ENCODE results near the gene DHRS7C.
A peak's percentile ranks its signal among the peaks of the same experiment; 100 is the strongest.

The DHRS7C gene, protein sequence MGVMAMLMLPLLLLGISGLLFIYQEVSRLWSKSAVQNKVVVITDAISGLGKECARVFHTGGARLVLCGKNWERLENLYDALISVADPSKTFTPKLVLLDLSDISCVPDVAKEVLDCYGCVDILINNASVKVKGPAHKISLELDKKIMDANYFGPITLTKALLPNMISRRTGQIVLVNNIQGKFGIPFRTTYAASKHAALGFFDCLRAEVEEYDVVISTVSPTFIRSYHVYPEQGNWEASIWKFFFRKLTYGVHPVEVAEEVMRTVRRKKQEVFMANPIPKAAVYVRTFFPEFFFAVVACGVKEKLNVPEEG

DNA sequence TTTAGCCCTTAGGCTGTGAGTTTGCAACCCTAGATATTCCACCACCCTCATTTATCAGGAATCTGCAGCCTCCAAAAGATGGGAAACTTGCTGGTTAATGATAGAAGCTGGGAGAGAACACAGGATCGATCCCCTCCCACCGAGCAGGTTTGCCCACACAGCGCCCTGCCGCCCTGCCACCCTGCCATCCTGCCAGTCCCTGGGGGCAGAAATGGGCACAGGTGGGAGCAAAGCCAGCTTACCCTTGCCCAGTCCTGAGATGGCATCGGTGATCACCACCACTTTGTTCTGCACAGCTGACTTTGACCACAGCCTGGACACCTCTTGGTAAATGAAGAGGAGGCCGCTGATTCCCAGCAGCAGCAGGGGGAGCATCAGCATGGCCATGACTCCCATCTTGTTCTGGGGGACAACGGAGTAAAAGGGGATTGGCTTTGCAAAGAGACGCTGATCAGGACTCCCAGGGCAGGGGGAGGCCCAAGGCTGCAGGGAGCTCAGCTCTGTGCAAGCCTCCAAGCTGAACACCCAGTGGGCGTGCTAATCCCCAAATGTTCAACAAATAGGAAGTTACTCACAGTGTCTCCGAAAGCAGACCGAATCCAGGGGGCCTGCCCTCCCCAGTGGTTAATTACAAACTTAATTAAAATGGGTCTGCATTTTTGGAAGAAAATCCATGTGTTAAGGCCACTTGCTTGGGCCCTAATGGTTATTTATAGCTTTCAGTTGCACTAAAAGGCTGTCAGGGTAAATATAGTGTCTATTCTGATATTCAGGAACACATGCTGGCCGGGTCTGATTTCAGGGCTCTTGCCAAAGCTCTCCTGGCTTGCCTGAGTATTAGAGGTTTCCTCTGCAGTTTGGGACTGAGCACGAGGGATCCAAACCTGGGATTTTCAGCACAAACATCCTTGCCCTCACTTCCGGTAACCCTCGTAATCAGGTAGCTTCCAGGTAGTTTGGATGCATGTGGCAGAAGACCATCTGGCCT, at the start of gene DHRS7C:
Gene DHRS7C (minus strand): TSS at position 704 of the 988 bp plus-strand sequence. CDS start 308 bp downstream, at position 396.
- no peaks in the 10 kb centered on the region for H3K9me3 ChIP-seq (ENCODE audit: control insufficient read depth in 5 of 5, low read length in 5 of 5)
- no peak within 1 kb of the TSS for H3K27ac ChIP-seq (ENCODE audit: low read depth, low read length)
- no peak within 1 kb of the TSS for H3K4me3 ChIP-seq (ENCODE audit: low read depth in 1 of 5, low read length in 5 of 5)
- no peaks in the 10 kb centered on the region for H3K36me3 ChIP-seq (ENCODE audit: control insufficient read depth in 5 of 5, insufficient read depth in 5 of 5, low read length in 5 of 5)
- H3K9ac ChIP-seq (ENCODE audit: low read length in 5 of 5), result no peak within 1 kb of the TSS
- H3K27me3 ChIP-seq (ENCODE audit: control insufficient read depth in 5 of 5, insufficient read depth in 4 of 5, low read length in 5 of 5), result no peaks in the 10 kb centered on the region
- H3K4me1 ChIP-seq (ENCODE audit: control insufficient read depth in 5 of 5, insufficient read depth in 5 of 5, low read length in 5 of 5), result peaks cover 0 to 7% (median 4%) of the 10 kb centered on the region in 5 donors

DNA sequence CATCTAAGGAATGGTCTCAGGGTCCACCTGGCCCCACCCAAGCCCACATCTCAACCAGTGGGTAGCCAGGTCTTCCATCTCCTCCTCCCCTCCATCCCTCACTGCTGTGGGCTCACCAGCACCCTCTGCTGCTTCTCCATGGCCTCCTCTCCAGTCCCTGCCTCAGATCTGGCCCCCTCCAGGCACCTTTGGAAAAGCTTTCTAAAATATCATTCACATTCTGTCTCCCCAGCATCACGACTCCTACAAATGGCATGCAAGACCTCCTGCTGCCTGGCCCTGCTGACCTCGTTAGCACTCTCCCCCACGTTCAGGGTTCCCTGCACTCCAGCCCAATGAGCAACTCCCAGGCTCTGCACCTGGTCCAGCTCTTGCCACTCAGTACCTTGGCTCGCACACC, 48.0 kb upstream of the DHRS7C start:
- no peak overlapping the region for H3K27ac ChIP-seq (ENCODE audit: low read depth, low read length)
- no peak overlapping the region for H3K9ac ChIP-seq (ENCODE audit: low read length in 5 of 5)
- no peak overlapping the region for H3K4me3 ChIP-seq (ENCODE audit: low read depth in 1 of 5, low read length in 5 of 5)
- peaks cover 11 to 63% (median 51%) of the 10 kb centered on the region in 5 donors for H3K4me1 ChIP-seq (ENCODE audit: control insufficient read depth in 5 of 5, insufficient read depth in 5 of 5, low read length in 5 of 5)
- no peaks in the 10 kb centered on the region for H3K36me3 ChIP-seq (ENCODE audit: control insufficient read depth in 5 of 5, insufficient read depth in 5 of 5, low read length in 5 of 5)
- no peaks in the 10 kb centered on the region for H3K9me3 ChIP-seq (ENCODE audit: control insufficient read depth in 5 of 5, low read length in 5 of 5)
- peaks cover 0 to 2% (median 0%) of the 10 kb centered on the region in 5 donors for H3K27me3 ChIP-seq (ENCODE audit: control insufficient read depth in 5 of 5, insufficient read depth in 4 of 5, low read length in 5 of 5)

DNA sequence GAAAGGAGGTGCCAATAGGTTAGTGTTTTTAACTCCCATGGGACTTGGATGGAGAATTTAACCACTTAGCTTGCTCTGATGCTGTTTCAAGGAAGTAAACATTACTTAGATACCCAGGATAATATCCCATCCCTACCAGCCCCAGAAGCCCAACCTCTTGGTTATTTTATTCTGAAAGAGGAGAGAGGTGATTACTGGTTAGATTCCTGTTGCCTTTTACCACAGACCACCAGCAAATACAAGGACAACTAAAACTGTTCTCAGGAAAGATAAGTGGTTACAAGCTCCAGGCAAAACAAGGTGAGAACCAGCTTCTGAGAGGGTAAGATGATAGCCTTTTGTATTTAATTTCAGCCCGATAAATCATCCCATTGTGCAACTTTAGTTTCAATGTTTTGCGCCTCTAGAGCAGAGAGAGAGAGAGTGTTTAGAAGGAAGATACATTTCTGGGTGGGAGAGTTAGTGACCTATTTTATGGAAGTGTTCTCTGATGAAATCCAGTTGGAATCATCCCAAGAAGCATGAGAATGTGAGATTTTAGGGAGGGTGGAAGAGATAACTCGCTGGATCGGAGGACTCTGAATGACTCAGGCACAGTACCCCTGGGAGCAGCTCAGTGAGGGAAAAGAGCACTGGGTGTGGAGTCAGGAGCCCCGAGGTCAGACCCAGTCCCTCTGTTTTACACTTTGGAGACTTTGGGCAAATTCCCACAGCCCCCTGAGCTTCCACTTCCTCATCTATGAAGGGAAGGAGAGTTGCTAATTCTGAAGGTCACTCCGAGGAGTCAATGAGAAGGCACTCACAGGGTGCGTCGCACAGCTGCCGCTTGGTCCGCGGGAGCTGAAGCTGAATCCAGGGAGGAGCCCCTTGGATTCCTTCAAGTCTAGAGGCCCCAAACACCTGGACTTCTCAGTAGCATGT, 46.4 kb upstream of the DHRS7C start:
- Histone ChIP-seq H3K27ac (ENCODE audit: low read depth, low read length) (peak overlapping the region; percentile 79), H3K36me3 (ENCODE audit: control insufficient read depth in 5 of 5, insufficient read depth in 5 of 5, low read length in 5 of 5) (no peaks in the 10 kb centered on the region), H3K27me3 (ENCODE audit: control insufficient read depth in 5 of 5, insufficient read depth in 4 of 5, low read length in 5 of 5) (peaks cover 0 to 2% (median 0%) of the 10 kb centered on the region in 5 donors), H3K9ac (ENCODE audit: low read length in 5 of 5) (peak overlapping the region in 4 of 5 donors; percentile 14 to 78 (median 38)), H3K4me1 (ENCODE audit: control insufficient read depth in 5 of 5, insufficient read depth in 5 of 5, low read length in 5 of 5) (peaks cover 10 to 52% (median 44%) of the 10 kb centered on the region in 5 donors), H3K9me3 (ENCODE audit: control insufficient read depth in 5 of 5, low read length in 5 of 5) (peaks cover 0 to 5% (median 0%) of the 10 kb centered on the region in 5 donors), H3K4me3 (ENCODE audit: low read depth in 1 of 5, low read length in 5 of 5) (peak overlapping the region in 2 of 5 donors; percentile 37 to 45)

DNA sequence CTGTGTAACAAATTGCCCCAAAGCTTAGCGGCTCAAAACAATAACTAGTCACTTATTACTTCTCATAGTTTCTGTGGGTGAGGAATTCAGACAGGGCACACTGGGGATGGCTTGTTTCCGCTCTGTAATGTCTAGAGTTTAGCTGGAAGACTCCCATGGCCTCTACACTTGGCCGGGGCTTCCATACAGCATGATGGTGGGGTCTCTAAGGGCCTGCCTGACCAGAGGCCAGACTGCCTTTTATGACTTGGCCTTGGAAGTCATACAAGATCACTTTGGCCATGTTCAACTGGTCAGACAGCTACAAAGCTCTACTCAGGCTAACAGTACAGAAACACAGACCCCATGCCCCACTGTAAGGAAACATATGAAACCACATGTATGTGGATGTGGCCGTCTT, 42.5 kb upstream of the DHRS7C start:
- peaks cover 8 to 34% (median 28%) of the 10 kb centered on the region in 5 donors for H3K4me1 ChIP-seq (ENCODE audit: control insufficient read depth in 5 of 5, insufficient read depth in 5 of 5, low read length in 5 of 5)

DNA sequence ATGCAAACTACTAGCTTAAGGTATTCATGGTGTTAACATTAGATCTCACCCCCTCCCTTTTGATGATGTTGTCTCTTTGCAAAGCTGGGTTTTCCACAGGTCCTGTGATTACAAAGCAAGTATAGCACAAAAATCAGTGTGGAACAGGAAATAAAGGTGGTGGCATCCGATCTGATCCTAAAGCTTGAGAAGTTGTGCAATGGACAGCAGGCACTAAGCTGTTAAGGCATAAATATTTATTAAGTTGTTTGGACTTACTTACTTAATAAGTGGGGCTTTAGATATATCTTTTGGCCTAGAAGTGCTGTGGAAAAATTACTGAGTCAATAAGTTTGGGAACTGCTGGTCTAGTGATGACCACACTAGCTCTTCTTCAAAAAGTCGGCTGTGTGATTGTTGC, 39.3 kb upstream of the DHRS7C start:
- H3K4me1 ChIP-seq (ENCODE audit: control insufficient read depth in 5 of 5, insufficient read depth in 5 of 5, low read length in 5 of 5), result peaks cover 0 to 20% (median 11%) of the 10 kb centered on the region in 5 donors
- H3K27ac ChIP-seq (ENCODE audit: low read depth, low read length), result no peak overlapping the region

More for the DNA sequence above, 42.5 kb upstream of the DHRS7C start:
- no peak overlapping the region for H3K9ac ChIP-seq (ENCODE audit: low read length in 5 of 5)
- no peak overlapping the region for H3K27ac ChIP-seq (ENCODE audit: low read depth, low read length)
- H3K36me3 ChIP-seq (ENCODE audit: control insufficient read depth in 5 of 5, insufficient read depth in 5 of 5, low read length in 5 of 5), result no peaks in the 10 kb centered on the region
- peaks cover 0 to 2% (median 0%) of the 10 kb centered on the region in 5 donors for H3K27me3 ChIP-seq (ENCODE audit: control insufficient read depth in 5 of 5, insufficient read depth in 4 of 5, low read length in 5 of 5)
- H3K9me3 ChIP-seq (ENCODE audit: control insufficient read depth in 5 of 5, low read length in 5 of 5), result peaks cover 0 to 5% (median 0%) of the 10 kb centered on the region in 5 donors
- peak overlapping the region in 1 of 5 donors; percentile 5 for H3K4me3 ChIP-seq (ENCODE audit: low read depth in 1 of 5, low read length in 5 of 5)

DNA sequence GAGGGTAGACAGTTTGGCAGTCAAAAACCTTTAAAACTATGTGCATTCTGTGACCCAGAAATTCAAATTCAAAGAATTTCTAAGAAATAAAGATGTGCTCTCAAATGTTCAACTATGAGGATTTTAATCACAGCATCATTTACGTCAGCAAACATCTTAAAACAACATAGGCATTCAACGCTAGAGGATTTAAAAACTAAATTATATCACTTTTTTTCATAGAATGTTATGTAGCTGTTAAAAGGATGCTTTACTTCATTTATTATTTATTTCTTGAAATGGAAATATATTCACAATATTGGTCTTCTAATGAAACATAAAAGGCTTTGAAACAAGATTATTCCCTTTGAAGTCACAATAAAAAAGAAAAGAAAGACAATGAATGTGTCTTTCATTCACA, 38.0 kb upstream of the DHRS7C start:
- H3K4me1 ChIP-seq (ENCODE audit: control insufficient read depth in 5 of 5, insufficient read depth in 5 of 5, low read length in 5 of 5), result peaks cover 0 to 15% (median 9%) of the 10 kb centered on the region in 5 donors
- no peak overlapping the region for H3K9ac ChIP-seq (ENCODE audit: low read length in 5 of 5)
- peaks cover 0 to 4% (median 0%) of the 10 kb centered on the region in 5 donors for H3K27me3 ChIP-seq (ENCODE audit: control insufficient read depth in 5 of 5, insufficient read depth in 4 of 5, low read length in 5 of 5)
- H3K9me3 ChIP-seq (ENCODE audit: control insufficient read depth in 5 of 5, low read length in 5 of 5), result peaks cover 0 to 5% (median 0%) of the 10 kb centered on the region in 5 donors
- no peaks in the 10 kb centered on the region for H3K36me3 ChIP-seq (ENCODE audit: control insufficient read depth in 5 of 5, insufficient read depth in 5 of 5, low read length in 5 of 5)
- H3K27ac ChIP-seq (ENCODE audit: low read depth, low read length), result no peak overlapping the region
- H3K4me3 ChIP-seq (ENCODE audit: low read depth in 1 of 5, low read length in 5 of 5), result no peak overlapping the region

More for the DNA sequence above, 39.3 kb upstream of the DHRS7C start:
- H3K36me3 ChIP-seq (ENCODE audit: control insufficient read depth in 5 of 5, insufficient read depth in 5 of 5, low read length in 5 of 5), result no peaks in the 10 kb centered on the region
- H3K9me3 ChIP-seq (ENCODE audit: control insufficient read depth in 5 of 5, low read length in 5 of 5), result peaks cover 0 to 5% (median 0%) of the 10 kb centered on the region in 5 donors
- no peaks in the 10 kb centered on the region for H3K27me3 ChIP-seq (ENCODE audit: control insufficient read depth in 5 of 5, insufficient read depth in 4 of 5, low read length in 5 of 5)
- H3K4me3 ChIP-seq (ENCODE audit: low read depth in 1 of 5, low read length in 5 of 5), result no peak overlapping the region
- H3K9ac ChIP-seq (ENCODE audit: low read length in 5 of 5), result no peak overlapping the region

DNA sequence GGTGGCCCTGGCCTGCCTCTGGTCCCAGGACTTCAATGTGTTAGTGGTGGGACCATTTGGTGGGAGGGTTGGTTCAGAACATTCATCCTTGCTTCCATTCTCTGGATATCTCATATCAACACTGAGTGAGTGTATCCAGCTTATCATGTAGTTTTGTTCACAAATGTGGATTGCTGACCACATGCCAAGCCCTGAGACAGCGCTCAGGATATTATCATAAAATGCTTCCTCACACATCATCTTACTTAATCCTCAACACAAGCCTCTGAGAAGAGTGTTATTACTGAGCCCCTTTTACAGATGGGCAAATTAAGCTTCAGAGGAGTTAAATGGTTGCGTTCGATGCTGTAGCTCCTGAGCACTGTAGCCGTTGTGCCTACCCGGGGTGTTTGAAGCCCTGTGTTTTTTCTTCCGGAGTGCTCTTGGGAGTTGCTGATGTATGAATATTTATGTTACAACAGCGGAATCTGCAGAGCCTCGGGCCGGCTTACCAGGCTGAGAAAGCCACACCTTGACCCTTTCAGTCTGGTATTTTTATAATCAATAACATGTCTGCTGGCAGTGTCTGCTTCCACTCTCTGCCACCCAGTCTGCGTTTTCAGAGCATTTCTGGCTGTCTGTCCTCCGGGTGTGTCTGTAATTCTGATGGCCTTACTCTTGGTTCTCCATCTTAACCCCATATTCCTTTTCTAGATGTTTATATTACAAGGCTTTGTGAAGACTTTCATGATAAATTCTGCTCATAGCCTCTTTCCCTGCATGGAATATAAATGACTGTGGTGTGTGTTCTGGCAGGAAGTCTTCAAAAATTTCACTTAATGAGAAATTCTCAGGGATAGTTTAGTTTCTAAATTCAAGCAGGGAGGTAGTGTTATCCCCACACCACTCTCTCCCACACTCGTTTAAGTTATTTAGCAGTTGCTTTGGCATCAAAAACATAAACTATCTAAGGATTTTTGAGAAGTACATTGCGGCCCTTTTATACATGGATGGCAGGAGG, 37.2 kb upstream of the DHRS7C start:
- H3K27me3 ChIP-seq (ENCODE audit: control insufficient read depth in 5 of 5, insufficient read depth in 4 of 5, low read length in 5 of 5), result peaks cover 0 to 4% (median 0%) of the 10 kb centered on the region in 5 donors
- H3K4me3 ChIP-seq (ENCODE audit: low read depth in 1 of 5, low read length in 5 of 5), result no peak overlapping the region
- H3K9ac ChIP-seq (ENCODE audit: low read length in 5 of 5), result no peak overlapping the region
- peaks cover 0 to 10% (median 2%) of the 10 kb centered on the region in 5 donors for H3K4me1 ChIP-seq (ENCODE audit: control insufficient read depth in 5 of 5, insufficient read depth in 5 of 5, low read length in 5 of 5)
- H3K9me3 ChIP-seq (ENCODE audit: control insufficient read depth in 5 of 5, low read length in 5 of 5), result peaks cover 0 to 1% (median 0%) of the 10 kb centered on the region in 5 donors
- H3K36me3 ChIP-seq (ENCODE audit: control insufficient read depth in 5 of 5, insufficient read depth in 5 of 5, low read length in 5 of 5), result no peaks in the 10 kb centered on the region
- no peak overlapping the region for H3K27ac ChIP-seq (ENCODE audit: low read depth, low read length)

DNA sequence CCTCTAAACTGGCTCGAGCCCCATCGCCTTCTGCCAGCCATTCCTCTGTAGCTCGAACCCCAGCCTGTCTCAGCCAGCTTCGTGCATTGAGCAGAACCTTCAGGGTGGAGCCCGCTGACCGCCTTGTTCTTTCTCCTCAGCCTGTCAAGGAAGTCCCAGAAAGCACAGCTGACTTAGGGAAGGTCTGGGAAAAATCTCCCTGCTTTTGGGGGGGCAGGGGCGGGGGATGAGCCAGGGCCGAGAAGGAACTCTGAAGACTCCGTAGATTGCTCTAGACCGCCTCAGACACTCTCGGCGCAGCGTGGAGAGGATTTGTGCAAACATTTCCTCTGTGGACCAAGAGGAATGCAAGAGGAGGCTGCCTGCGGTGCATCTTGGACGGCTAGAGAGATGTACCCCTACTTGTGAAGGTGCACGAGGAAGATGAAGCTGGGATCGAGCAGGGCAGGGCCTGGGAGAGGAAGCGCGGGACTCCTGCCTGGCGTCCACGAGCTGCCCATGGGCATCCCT, 34.3 kb upstream of the DHRS7C start, which contains the start of gene GLP2R:
Gene GLP2R (plus strand): TSS at position 284 of the 510 bp plus-strand sequence. CDS start 140 bp downstream, at position 424.
- Histone ChIP-seq H3K27me3 (ENCODE audit: control insufficient read depth in 5 of 5, insufficient read depth in 4 of 5, low read length in 5 of 5) (peaks cover 0 to 4% (median 0%) of the 10 kb centered on the region in 5 donors), H3K4me1 (ENCODE audit: control insufficient read depth in 5 of 5, insufficient read depth in 5 of 5, low read length in 5 of 5) (peaks cover 0 to 10% (median 2%) of the 10 kb centered on the region in 5 donors), H3K9ac (ENCODE audit: low read length in 5 of 5) (no peak within 1 kb of the TSS), H3K36me3 (ENCODE audit: control insufficient read depth in 5 of 5, insufficient read depth in 5 of 5, low read length in 5 of 5) (no peaks in the 10 kb centered on the region), H3K27ac (ENCODE audit: low read depth, low read length) (no peak within 1 kb of the TSS), H3K9me3 (ENCODE audit: control insufficient read depth in 5 of 5, low read length in 5 of 5) (no peaks in the 10 kb centered on the region), H3K4me3 (ENCODE audit: low read depth in 1 of 5, low read length in 5 of 5) (no peak within 1 kb of the TSS)
